Neural crest cell (in vitro differentiated cells): ENCODE results near the gene FGFBP1. TPM values are rescaled to one million over a fixed set of nuclear protein-coding genes. Genes with fewer than 3 reads are reported as not detected.

ENCODE experiments used
- DNase-seq: peaks from one replicate; pipeline ENCODE4 v3.0.0; 2021; ENCODE audit warnings: low read depth, mixed read lengths, low spot score
- H3K27ac Mint-ChIP-seq: one replicate; pipeline ENCODE4 v1.8.0; 2021; ENCODE audit warnings: mild to moderate bottlenecking, mixed read lengths; ENCODE audit not compliant: unreplicated experiment
- H3K27me3 Mint-ChIP-seq: 2 replicates; pipeline ENCODE4 v1.8.0; 2021; ENCODE audit warnings: low read depth, mild to moderate bottlenecking, mixed read lengths
- H3K36me3 Mint-ChIP-seq: 2 replicates; pipeline ENCODE4 v1.8.0; 2021; ENCODE audit warnings: low read depth, mild to moderate bottlenecking, mixed read lengths
- H3K4me1 Mint-ChIP-seq: 2 replicates; pipeline ENCODE4 v1.8.0; 2021; ENCODE audit warnings: mixed read lengths
- H3K4me3 Mint-ChIP-seq: one replicate; pipeline ENCODE4 v1.8.0; 2021; ENCODE audit warnings: mild to moderate bottlenecking, mixed read lengths
- H3K9me3 Mint-ChIP-seq: 2 replicates; pipeline ENCODE4 v1.8.0; 2021; ENCODE audit warnings: mixed read lengths
- CTCF ChIP-seq: fragments of 200-600 bp; sonication (generic); conservative IDR thresholded peaks from 2 replicates; pipeline ENCODE4 v1.5.0; 2021; ENCODE audit warnings: antibody characterized with exemption, mild to moderate bottlenecking
- total RNA-seq: library from RNA; stranded (reverse); gene quantifications from 2 replicates; pipeline ENCODE4 v1.2.1, GENCODE V29; 2021

Gene FGFBP1
- total RNA-seq, 1 donor from 2014 or later = not detected

GRCh38 chr4:15894921-15895916 is 43.3 kb downstream of the FGFBP1 start:
- Mint-ChIP-seq H3K36me3 (no peaks in the 10 kb centered on the region), H3K4me3 (no peak overlapping the region), H3K4me1 (peaks cover 10% of the 10 kb centered on the region), H3K27ac (no peak overlapping the region), H3K27me3 (no peaks in the 10 kb centered on the region), H3K9me3 (peaks cover 5% of the 10 kb centered on the region)
- TF ChIP-seq CTCF = no peak
- no peak for DNase-seq

- peaks cover 10% of the 10 kb centered on the region for H3K4me1 Mint-ChIP-seq
- no peak for TF ChIP-seq CTCF
- H3K4me3 Mint-ChIP-seq = no peak overlapping the region
- no peak overlapping the region for H3K27ac Mint-ChIP-seq
- H3K9me3 Mint-ChIP-seq = peaks cover 5% of the 10 kb centered on the region
- no peaks in the 10 kb centered on the region for H3K36me3 Mint-ChIP-seq
- no peaks in the 10 kb centered on the region for H3K27me3 Mint-ChIP-seq
- no peak for DNase-seq
Measured at GRCh38 chr4:15894393-15894792, 44.1 kb downstream of the FGFBP1 start.

- no peaks in the 10 kb centered on the region for H3K27me3 Mint-ChIP-seq
- no peak for TF ChIP-seq CTCF
- peaks cover 5% of the 10 kb centered on the region for H3K9me3 Mint-ChIP-seq
- H3K4me1 Mint-ChIP-seq = peaks cover 10% of the 10 kb centered on the region
- no peak overlapping the region for H3K27ac Mint-ChIP-seq
- no peaks in the 10 kb centered on the region for H3K36me3 Mint-ChIP-seq
- no peak overlapping the region for H3K4me3 Mint-ChIP-seq
- DNase-seq = no peak
Measured at GRCh38 chr4:15893962-15894361, 44.6 kb downstream of the FGFBP1 start.

GRCh38 chr4:15891312-15891711 is 47.2 kb downstream of the FGFBP1 start:
- no peaks in the 10 kb centered on the region for H3K4me1 Mint-ChIP-seq
- H3K27ac Mint-ChIP-seq = no peak overlapping the region
- no peaks in the 10 kb centered on the region for H3K27me3 Mint-ChIP-seq
- H3K9me3 Mint-ChIP-seq = peaks cover 2% of the 10 kb centered on the region
- TF ChIP-seq CTCF = no peak
- DNase-seq = no peak
- H3K36me3 Mint-ChIP-seq = no peaks in the 10 kb centered on the region
- H3K4me3 Mint-ChIP-seq = no peak overlapping the region

GRCh38 chr4:15890246-15890829 is 48.2 kb downstream of the FGFBP1 start:
- TF ChIP-seq CTCF = no peak
- H3K27ac Mint-ChIP-seq = no peak overlapping the region
- no peaks in the 10 kb centered on the region for H3K36me3 Mint-ChIP-seq

More at GRCh38 chr4:15890246-15890829, 48.2 kb downstream of the FGFBP1 start:
- H3K4me3 Mint-ChIP-seq = no peak overlapping the region
- no peaks in the 10 kb centered on the region for H3K4me1 Mint-ChIP-seq
- peaks cover 2% of the 10 kb centered on the region for H3K9me3 Mint-ChIP-seq
- no peaks in the 10 kb centered on the region for H3K27me3 Mint-ChIP-seq
- no peak for DNase-seq
